Inferior parietal cortex (tissue), 1 donor: Measurements from ENCODE around the gene TCF25.

Source experiments
- DNase-seq: peaks from one replicate; pipeline ENCODE4 v3.0.0-alpha.2; 2016; ENCODE audit errors: extremely low spot score

The TCF25 gene

DNA sequence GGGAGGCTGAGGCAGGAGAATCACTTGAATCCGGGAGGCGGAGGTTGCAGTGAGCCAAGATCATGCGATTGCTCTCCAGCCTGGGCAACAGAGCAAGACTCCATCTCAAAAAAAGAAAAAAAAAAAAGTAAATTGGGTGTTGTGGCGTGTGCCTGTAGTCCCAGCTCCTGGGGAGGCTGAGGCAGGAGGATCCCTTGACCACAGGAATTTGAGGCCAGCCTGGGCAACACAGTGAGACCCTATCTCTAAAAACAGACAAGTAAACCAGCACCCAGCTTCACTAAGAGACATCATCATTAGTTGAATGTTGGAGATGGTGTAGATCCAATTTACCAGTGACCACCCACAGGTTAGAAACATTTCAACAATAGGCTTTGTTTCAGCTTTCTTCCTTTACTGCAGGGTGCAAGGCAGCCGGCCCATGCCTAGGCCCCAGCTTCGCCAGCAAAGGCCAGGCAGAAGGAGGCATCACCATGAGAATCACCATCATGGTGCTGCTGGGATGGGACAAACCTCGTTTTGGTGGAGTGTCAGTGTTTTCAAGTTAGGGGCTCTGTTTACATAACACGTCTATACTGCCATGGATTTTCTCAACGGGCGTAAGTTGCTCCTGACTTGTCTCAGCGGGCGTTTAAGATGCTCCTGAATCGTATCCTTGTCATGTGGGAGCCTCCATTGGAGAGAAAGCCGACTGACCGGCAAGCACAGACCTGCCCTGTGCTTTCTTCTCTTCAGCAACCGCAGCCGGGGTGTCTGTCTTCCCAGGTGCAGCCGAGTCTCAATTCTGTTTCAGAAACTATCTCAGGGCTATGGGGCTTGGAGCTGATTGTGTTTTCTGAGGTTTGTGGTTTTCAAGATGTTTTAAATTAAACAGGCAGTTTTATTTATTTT lies 7.3 kb downstream of the TCF25 start:
- no peak for DNase-seq

DNA sequence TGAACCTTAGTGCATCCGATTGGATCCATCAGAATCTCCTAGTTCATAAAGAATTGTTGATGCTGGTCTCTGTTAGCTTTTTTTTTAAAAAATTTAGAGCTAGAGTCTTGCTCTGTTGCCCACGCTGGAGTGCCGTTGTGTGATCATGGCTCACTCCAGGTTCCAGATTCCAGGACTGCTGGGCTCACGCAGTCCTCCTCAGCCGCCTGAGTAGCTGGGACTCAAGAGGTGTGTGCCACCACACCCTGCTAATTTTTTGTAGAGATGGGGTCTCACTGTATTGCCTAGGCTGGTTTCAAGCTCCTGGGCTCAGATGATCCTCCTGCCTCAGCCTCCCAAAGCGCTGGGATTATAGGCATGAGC lies 8.0 kb downstream of the TCF25 start:
- DNase-seq, result no peak

- no peak for DNase-seq
Observed at GRCh38 chr16:89883346-89884040, 10.1 kb downstream of the TCF25 start.

DNA sequence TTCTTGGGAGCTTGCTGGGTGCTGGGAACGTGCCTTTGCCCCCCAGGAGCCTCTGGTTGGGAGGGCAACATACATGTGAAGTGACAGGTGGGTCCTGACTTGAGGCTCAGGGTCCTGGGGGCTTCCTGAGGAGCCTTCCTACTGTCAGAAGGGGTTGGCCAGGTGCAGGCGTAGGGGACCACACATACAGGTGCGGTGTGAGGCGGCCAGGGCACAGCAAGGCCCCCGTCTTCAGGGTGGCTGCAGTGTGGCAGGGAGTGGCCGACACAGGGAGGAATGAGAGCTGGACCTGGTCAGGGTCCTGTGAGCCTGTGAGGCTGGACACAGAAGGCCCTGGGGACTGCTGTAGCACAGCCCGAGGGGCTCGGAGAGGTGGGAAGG lies 10.6 kb downstream of the TCF25 start:
- DNase-seq, result no peak

- DNase-seq, result no peak
Observed at GRCh38 chr16:89887243-89887642, 13.9 kb downstream of the TCF25 start.

- no peak for DNase-seq
Observed at GRCh38 chr16:89890200-89890599, 16.8 kb downstream of the TCF25 start.

- no peak for DNase-seq
Observed at GRCh38 chr16:89890886-89891657, 17.7 kb downstream of the TCF25 start.

GRCh38 chr16:89892055-89892630 lies 18.8 kb downstream of the TCF25 start:
- DNase-seq, result no peak

DNA sequence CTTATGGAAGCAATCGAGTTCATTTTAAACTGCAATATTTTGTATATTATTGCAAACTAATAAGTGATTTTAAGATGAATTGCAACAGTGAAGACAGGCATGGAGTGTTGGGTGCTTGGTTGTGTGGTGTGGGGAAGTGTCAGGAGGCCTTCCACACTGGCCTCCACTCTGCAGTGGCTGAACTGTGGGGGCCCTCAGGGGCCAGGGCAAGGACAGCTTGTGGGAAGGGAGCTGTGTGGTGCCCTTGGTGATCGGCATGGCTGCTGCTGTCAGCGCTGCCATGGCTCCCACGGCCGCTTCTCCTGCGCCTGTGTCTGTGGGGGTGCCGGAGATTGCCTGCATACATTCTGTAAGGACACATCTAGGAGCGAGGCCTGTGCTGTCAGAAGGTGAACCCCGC lies 19.2 kb downstream of the TCF25 start:
- no peak for DNase-seq

GRCh38 chr16:89893642-89894548 lies 20.5 kb downstream of the TCF25 start:
- no peak for DNase-seq

GRCh38 chr16:89895482-89896250 lies 22.3 kb downstream of the TCF25 start:
- no peak for DNase-seq

GRCh38 chr16:89897204-89897603 lies 23.8 kb downstream of the TCF25 start:
- DNase-seq, result no peak

DNA sequence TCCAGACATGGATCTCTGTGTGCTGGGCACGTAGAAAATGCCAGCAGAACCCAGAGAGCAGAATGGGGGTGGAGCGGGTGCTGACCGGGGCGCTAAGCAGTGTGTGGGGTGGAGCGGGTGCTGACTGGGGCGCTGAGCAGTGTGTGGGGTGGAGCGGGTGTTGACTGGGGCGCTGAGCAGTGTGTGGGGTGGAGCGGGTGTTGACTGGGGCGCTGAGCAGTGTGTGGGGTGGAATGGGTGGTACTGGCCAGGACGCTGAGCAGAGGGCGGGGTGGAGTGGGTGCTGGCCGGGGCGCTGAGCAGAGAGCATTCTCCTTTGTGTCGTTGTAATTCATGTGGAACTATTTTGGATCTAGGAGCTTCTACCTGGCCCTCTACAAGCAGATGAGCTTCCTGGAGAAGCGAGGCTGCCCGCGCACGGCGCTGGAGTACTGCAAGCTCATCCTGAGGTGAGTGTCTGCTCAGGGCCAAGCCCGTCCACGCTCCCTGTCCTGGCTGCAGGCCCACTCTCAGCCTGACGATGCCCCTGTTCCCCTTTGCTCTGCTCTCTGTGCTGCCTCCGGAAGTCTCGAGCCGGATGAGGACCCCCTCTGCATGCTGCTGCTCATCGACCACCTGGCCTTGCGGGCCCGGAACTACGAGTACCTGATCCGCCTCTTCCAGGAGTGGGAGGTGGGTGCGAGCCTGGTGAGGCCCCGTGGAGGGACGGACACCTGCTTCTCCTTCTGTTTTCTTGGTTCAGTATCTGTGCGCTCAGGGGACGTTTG lies 25.0 kb downstream of the TCF25 start:
- DNase-seq, result no peak

DNA sequence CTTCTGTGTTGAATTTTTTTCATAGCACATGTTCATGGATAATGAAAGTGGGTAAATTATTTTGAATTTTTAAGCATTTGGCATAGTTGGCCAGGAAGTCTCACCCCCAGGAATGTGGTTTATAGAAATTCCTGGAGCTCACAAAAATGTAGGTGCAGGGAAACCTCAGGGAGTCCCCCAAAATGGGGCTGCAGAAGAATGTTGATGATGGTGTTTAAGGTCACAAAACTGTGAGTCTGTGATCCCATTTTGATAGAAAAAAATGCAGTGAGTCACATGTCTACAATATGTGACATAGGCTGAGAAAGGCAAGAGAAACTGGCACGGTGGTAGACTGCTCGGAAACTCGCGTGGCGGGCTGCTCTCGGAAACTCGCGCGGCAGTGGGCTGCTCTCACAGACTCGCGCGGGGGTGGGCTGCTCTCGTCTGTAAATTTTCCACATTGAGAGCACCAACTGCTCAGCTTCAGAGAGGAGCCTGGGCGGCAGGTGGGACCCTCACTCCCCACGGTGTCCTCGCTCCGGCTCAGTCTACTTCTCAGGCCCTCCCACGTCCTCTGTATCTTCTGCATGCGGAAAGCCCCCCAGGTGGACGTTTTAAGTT lies 26.6 kb downstream of the TCF25 start:
- no peak for DNase-seq

DNA sequence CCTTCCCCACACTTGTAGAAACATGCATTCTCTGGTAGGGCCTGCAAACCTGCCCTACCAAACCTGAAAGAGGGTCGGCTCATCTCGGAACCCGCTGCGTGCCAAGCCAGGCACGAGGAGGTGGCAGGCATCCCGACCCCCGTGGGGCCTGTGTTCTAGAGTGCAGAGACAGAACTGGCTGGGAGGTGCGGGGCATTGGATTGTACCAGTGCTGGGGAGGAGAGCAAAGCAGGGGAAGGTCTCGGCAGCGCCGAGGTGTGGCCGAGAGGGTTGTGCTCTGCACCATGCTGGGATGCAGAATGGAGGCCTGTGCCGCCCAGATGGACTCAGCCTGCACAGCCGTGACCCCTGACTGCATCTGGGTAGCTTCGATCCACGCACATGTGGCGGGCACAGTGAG lies 27.5 kb downstream of the TCF25 start:
- no peak for DNase-seq

- no peak for DNase-seq
Observed at GRCh38 chr16:89902980-89903379, 29.6 kb downstream of the TCF25 start.

- no peak for DNase-seq
Observed at GRCh38 chr16:89903908-89904515, 30.6 kb downstream of the TCF25 start.

DNA sequence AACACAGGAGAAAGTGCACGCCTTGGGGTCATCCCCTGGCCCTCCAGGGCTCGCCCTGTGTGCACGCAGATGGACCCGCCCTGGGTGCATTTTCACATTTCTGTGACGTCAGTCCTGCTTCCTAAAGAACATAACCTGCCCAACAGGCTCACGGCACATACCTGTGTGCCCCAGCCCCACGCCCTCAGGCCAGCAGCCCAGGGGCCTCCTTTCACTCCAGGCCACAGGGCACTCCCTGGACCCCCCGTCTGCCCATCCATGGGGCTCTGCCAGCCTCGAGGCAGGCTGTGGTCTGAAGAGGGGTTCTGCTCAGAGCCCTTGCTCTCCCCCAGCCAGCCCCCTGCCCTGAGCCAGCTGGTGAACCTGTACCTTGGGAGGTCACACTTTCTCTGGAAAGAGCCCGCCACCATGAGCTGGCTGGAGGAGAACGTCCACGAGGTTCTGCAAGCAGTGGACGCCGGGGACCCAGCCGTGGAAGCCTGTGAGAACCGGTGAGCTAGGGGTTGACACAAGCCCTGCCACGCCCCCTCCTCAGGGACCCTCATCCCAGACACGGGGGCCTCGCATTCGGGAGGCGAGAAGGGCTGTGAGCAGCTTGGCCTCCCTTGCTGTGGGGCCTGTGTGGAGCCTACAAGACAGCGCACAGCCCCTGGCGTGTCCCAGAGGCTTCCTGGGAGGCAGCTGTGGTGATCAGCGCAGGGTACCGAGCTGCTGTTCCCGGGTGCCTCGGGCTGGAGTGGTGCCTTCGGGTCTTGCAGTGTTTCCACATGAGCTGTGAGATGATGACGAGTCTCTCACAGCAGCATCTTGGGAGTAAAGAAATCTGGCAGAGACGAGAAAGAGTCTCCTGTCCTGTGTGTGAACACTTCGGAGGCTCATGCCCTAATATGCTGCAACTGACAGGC lies 31.5 kb downstream of the TCF25 start:
- DNase-seq, result no peak
